B cell (primary cell): ENCODE results near the gene RALY. TPM values are rescaled to one million over a fixed set of nuclear protein-coding genes. Genes with fewer than 3 reads are reported as not detected.

Source experiments
- ATAC-seq: fragments of 200-7000 bp; cut with Tn5 transposase; one replicate; pipeline ENCODE4 v1.10.0; 2021; ENCODE audit warnings: low read depth, mild to moderate bottlenecking, moderate number of reproducible peaks, moderate library complexity
- CTCF ChIA-PET: fragments of 350-600 bp; sonication (Branson Sonifier 250); formaldehyde crosslinking; loops from one replicate; lab custom pipeline; 2021; ENCODE audit warnings: antibody characterized with exemption, inconsistent platforms; lab: Charles Lee
- POLR2A ChIA-PET: fragments of 350-600 bp; sonication (Branson Sonifier 250); formaldehyde crosslinking; loops from one replicate; lab custom pipeline; 2021; ENCODE audit warnings: antibody characterized with exemption; lab: Charles Lee
- DNase-seq: peaks from one replicate; pipeline ENCODE4 v3.0.0; 2013
- H2AFZ ChIP-seq: 2 replicates; pipeline ENCODE4 v1.6.1; 2012; ENCODE audit warnings: mild to moderate bottlenecking, low read depth, low read length; ENCODE audit not compliant: insufficient read depth, poor library complexity, severe bottlenecking
- H3K27ac ChIP-seq, 2 donors: 1 replicate in 1 of 2; 2 replicates in 1 of 2; pipeline ENCODE4 v1.5.1; 2012 to 2013; ENCODE audit warnings: low read length in 2 of 2, mild to moderate bottlenecking in 2 of 2, moderate library complexity in 1 of 2
- H3K27me3 ChIP-seq, 4 experiments: fragments of 200-600 bp in 1 of 4; sonication (generic) in 1 of 4; replicated peaks in 1 of 4; 1 replicate in 2 of 4; 2 replicates in 2 of 4; pipeline versions ENCODE4 v1.6.1 to v1.7.0; 2013 to 2016; ENCODE audit warnings: low read length in 3 of 4, mild to moderate bottlenecking in 2 of 4, mixed read lengths in 1 of 4, moderate library complexity in 1 of 4; ENCODE audit not compliant: insufficient read depth in 4 of 4, control insufficient read depth in 3 of 4; ENCODE audit errors: control extremely low read depth in 1 of 4
- H3K36me3 ChIP-seq, 2 experiments: replicated peaks in 1 of 2; 1 replicate in 1 of 2; 2 replicates in 1 of 2; pipeline versions ENCODE4 v1.6.1 to v1.7.1; 2013; ENCODE audit warnings: low read length in 1 of 2; ENCODE audit not compliant: insufficient read depth in 2 of 2, control insufficient read depth in 1 of 2; ENCODE audit errors: control extremely low read depth in 1 of 2, extremely low read depth in 1 of 2
- H3K4me1 ChIP-seq, 2 donors: fragments of 200-600 bp in 1 of 2; sonication (generic) in 1 of 2; 1 replicate in 1 of 2; 2 replicates in 1 of 2; pipeline versions ENCODE4 v1.5.1 to v1.6.1; 2013 to 2017; ENCODE audit warnings: low read length in 2 of 2; ENCODE audit not compliant: control insufficient read depth in 2 of 2, insufficient read depth in 2 of 2
- H3K4me2 ChIP-seq: replicated peaks from 2 replicates; pipeline ENCODE3; 2012; ENCODE audit warnings: mild to moderate bottlenecking, low read depth, low read length; ENCODE audit not compliant: poor library complexity, severe bottlenecking
- H3K4me3 ChIP-seq, 5 experiments: fragments of 200-600 bp in 1 of 5; sonication (generic) in 1 of 5; 1 replicate in 3 of 5; 2 replicates in 2 of 5; pipeline versions ENCODE4 v1.5.1 to v1.7.0; 2011 to 2016; ENCODE audit warnings: low read length in 4 of 5, mild to moderate bottlenecking in 4 of 5, low read depth in 2 of 5, control low read depth in 1 of 5, moderate library complexity in 1 of 5; ENCODE audit not compliant: insufficient read depth in 1 of 5; ENCODE audit errors: control extremely low read depth in 1 of 5, extremely low read depth in 1 of 5
- H3K79me2 ChIP-seq: fragments of 200-600 bp; sonication (generic); one replicate; pipeline ENCODE4 v1.6.0; 2016; ENCODE audit warnings: low read length; ENCODE audit not compliant: control insufficient read depth, insufficient read depth
- H3K9ac ChIP-seq: fragments of 200-600 bp; sonication (generic); 2 replicates; pipeline ENCODE4 v1.6.1; 2017; ENCODE audit warnings: mild to moderate bottlenecking, low read length, moderate library complexity
- H3K9me3 ChIP-seq, 3 donors: one replicate each; pipeline versions ENCODE4 v1.6.1 to v1.7.1; 2013; ENCODE audit warnings: low read length in 2 of 3; ENCODE audit not compliant: control insufficient read depth in 2 of 3, insufficient read depth in 1 of 3; ENCODE audit errors: control extremely low read depth in 1 of 3
- H4K20me1 ChIP-seq: 2 replicates; pipeline ENCODE4 v1.6.0; 2012; ENCODE audit warnings: mild to moderate bottlenecking, low read length; ENCODE audit not compliant: insufficient read depth, control insufficient read depth, poor library complexity, severe bottlenecking
- H3K27ac Mint-ChIP-seq: one replicate; pipeline ENCODE4 v1.8.0; 2021; ENCODE audit warnings: mixed read lengths
- H3K27me3 Mint-ChIP-seq: one replicate; pipeline ENCODE4 v1.8.0; 2021; ENCODE audit warnings: mixed read lengths
- H3K4me1 Mint-ChIP-seq: one replicate; pipeline ENCODE4 v1.8.0; 2021; ENCODE audit warnings: mixed read lengths
- H3K4me3 Mint-ChIP-seq: one replicate; pipeline ENCODE4 v1.8.0; 2021; ENCODE audit warnings: mixed read lengths
- H3K9me3 Mint-ChIP-seq: one replicate; pipeline ENCODE4 v1.8.0; 2022; ENCODE audit warnings: mixed read lengths; ENCODE audit not compliant: insufficient read depth
- EZH2 ChIP-seq: IDR thresholded peaks from 2 replicates; pipeline ENCODE4 v1.6.1; 2012; ENCODE audit warnings: borderline replicate concordance, low read depth, mild to moderate bottlenecking, moderate library complexity, low read length; ENCODE audit not compliant: insufficient read depth, poor library complexity, severe bottlenecking
- WGBS: methylation state at CpG from one replicate; pipeline ENCODE4 v1.1.5; 2013; ENCODE audit warnings: missing lambda C conversion rate; ENCODE audit not compliant: insufficient coverage; 5-methylcytosine and 5-hydroxymethylcytosine counted together
- intact Hi-C: fragments of 100-400 bp; cut with micrococcal nuclease; formaldehyde crosslinking; loops from one replicate; pipeline ENCODE4 v1.10.0; 2022
- polyA plus RNA-seq: library from polyadenylated mRNA; depleted of rRNA; stranded (reverse); fragments of >200 nt; gene quantifications from 2 replicates; pipeline ENCODE4 v1.2.3, GENCODE V29; 2012
- total RNA-seq, 2 donors: library from RNA; stranded (reverse); fragments of 120-200 nt in 1 of 2; gene quantifications; 1 replicate in 1 of 2; 2 replicates in 1 of 2; pipeline versions ENCODE4 v1.2.3 to v1.2.4, GENCODE V29; 2013 to 2022
- TF ChIP-seq, protein P1 (sequence below): fragments of 200-600 bp; IDR thresholded peaks from one replicate; pipeline ENCODE4 v1.8.0; 2022; ENCODE audit warnings: antibody characterized with exemption, mild to moderate bottlenecking

Gene RALY
- total and polyA plus RNA-seq, 2 donors (not counting 1 experiment from before 2014, with no cell fraction given): 89.8 to 94.4 TPM

DNA sequence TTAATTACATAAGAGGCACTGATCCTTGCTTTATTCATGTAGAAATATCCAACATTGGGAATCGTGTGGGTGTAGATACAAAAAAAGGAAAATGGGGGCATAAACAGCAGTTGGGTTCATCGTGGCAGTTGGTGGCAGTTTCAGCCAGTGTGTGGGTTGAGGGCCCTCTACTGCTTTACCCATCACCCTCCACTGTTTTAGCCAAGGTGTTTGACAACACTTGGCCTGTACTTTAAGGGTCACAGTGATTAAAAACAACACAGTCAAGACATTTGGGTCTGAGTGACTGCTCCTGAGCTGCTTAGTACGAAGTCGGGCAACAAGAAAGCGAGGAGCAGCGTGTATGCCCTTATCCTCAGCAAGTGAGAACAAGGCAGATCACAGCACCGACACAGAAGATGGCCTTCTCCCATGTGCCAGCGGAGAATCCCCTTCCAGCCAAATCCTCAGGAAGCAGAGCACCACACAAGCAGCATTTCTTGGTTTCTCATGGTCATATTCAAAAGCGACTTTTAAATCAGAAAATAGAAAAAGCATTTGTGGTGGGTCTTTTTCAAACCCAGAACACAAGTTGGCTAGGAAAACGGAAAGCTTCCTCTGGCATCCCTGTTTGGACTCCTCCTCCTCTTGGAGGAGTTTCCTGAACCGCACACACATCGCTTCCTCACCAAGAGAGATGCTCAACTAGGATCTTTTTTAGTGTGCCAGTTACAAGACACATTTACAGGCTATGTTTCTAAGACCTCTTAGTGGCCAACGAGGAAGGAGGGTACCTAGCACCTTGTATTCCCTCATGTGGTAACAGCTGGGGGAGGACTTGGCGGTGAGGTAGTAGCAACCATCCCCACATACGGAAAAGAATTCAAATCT, 94.8 kb downstream of the RALY start:
- Histone ChIP-seq H3K4me3 (no peak overlapping the region), H3K36me3 (peaks cover 19 to 73% of the 10 kb centered on the region in 2 experiments), H3K9me3 (no peaks in the 10 kb centered on the region), H3K9ac (no peak overlapping the region), H3K27me3 (no peaks in the 10 kb centered on the region), H3K79me2 (peaks cover 4% of the 10 kb centered on the region), H3K4me2 (no peak overlapping the region), H4K20me1 (peaks cover 20% of the 10 kb centered on the region), H2AFZ (no peak overlapping the region), H3K4me1 (peaks cover 2 to 3% of the 10 kb centered on the region in 2 donors), H3K27ac (no peak overlapping the region)
- ChIA-PET POLR2A (no interaction called here), CTCF (no interaction called here)
- DNase-seq: no peak
- Mint-ChIP-seq H3K27ac (no peak overlapping the region), H3K9me3 (no peaks in the 10 kb centered on the region), H3K4me1 (peaks cover 10% of the 10 kb centered on the region), H3K4me3 (no peak overlapping the region), H3K27me3 (no peaks in the 10 kb centered on the region)
- no peak for TF ChIP-seq EZH2
- TF ChIP-seq, protein P1, sequence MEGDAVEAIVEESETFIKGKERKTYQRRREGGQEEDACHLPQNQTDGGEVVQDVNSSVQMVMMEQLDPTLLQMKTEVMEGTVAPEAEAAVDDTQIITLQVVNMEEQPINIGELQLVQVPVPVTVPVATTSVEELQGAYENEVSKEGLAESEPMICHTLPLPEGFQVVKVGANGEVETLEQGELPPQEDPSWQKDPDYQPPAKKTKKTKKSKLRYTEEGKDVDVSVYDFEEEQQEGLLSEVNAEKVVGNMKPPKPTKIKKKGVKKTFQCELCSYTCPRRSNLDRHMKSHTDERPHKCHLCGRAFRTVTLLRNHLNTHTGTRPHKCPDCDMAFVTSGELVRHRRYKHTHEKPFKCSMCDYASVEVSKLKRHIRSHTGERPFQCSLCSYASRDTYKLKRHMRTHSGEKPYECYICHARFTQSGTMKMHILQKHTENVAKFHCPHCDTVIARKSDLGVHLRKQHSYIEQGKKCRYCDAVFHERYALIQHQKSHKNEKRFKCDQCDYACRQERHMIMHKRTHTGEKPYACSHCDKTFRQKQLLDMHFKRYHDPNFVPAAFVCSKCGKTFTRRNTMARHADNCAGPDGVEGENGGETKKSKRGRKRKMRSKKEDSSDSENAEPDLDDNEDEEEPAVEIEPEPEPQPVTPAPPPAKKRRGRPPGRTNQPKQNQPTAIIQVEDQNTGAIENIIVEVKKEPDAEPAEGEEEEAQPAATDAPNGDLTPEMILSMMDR: no peak
- intact Hi-C loops: no loop called here
- no peak for ATAC-seq
- 95% methylated on average over 9 of the region's 15 CpGs for WGBS

GRCh38 chr20:34089175-34089479, 95.4 kb downstream of the RALY start:
- no CpG with 5 or more reads among the region's 5 CpGs for WGBS
- peaks cover 16% of the 10 kb centered on the region for H4K20me1 ChIP-seq
- no peak overlapping the region for H2AFZ ChIP-seq
- no peak overlapping the region for H3K9ac ChIP-seq
- no peak overlapping the region for H3K27ac ChIP-seq
- H3K9me3 ChIP-seq: no peaks in the 10 kb centered on the region
- H3K27me3 Mint-ChIP-seq: no peaks in the 10 kb centered on the region
- H3K36me3 ChIP-seq: peaks cover 20 to 74% of the 10 kb centered on the region in 2 experiments
- intact Hi-C loops: no loop called here
- no peaks in the 10 kb centered on the region for H3K27me3 ChIP-seq
- TF ChIP-seq, protein P1: no peak
- TF ChIP-seq EZH2: no peak
- H3K4me3 ChIP-seq: no peak overlapping the region
- no peak overlapping the region for H3K27ac Mint-ChIP-seq
- no peak overlapping the region for H3K4me2 ChIP-seq
- CTCF ChIA-PET: no interaction called here
- ATAC-seq (no peak), DNase-seq (no peak)
- H3K4me3 Mint-ChIP-seq: no peak overlapping the region
- peaks cover 5% of the 10 kb centered on the region for H3K4me1 Mint-ChIP-seq
- POLR2A ChIA-PET: no interaction called here
- peaks cover 4% of the 10 kb centered on the region for H3K79me2 ChIP-seq
- no peaks in the 10 kb centered on the region for H3K4me1 ChIP-seq
- no peaks in the 10 kb centered on the region for H3K9me3 Mint-ChIP-seq
